KMS-11 (cell line): ENCODE measurements around the gene PIP4K2C.
"Not testable (repeated sequence)": the region's sequence is repeated elsewhere in the genome, so short reads cannot be mapped to it uniquely, and the experiment has no call there.

Experiments
- H2AFZ ChIP-seq: fragments of 200-600 bp; sonication (generic); 2 replicates; pipeline ENCODE4 v1.6.1; 2016; ENCODE audit warnings: antibody characterized with exemption, mixed run types, low read depth
- H3K27ac ChIP-seq: fragments of 200-600 bp; sonication (generic); 2 replicates; pipeline ENCODE4 v1.6.1; 2016; ENCODE audit warnings: mild to moderate bottlenecking, mixed run types
- H3K27me3 ChIP-seq: fragments of 200-600 bp; sonication (generic); 2 replicates; pipeline ENCODE4 v1.6.1; 2017; ENCODE audit warnings: mild to moderate bottlenecking, low read depth, mixed run types, moderate library complexity; ENCODE audit not compliant: insufficient read depth
- H3K36me3 ChIP-seq: fragments of 200-600 bp; sonication (generic); 2 replicates; pipeline ENCODE4 v1.6.1; 2017; ENCODE audit warnings: mild to moderate bottlenecking, mixed run types; ENCODE audit not compliant: insufficient read depth
- H3K4me1 ChIP-seq: fragments of 200-600 bp; sonication (generic); 2 replicates; pipeline ENCODE4 v1.6.1; 2016; ENCODE audit warnings: mild to moderate bottlenecking, low read depth, mixed run types; ENCODE audit not compliant: poor library complexity, severe bottlenecking
- H3K4me2 ChIP-seq: fragments of 200-600 bp; sonication (generic); 2 replicates; pipeline ENCODE4 v1.7.0; 2016; ENCODE audit warnings: mild to moderate bottlenecking, mixed run types
- H3K4me3 ChIP-seq: fragments of 200-600 bp; sonication (generic); IDR thresholded peaks from 2 replicates; pipeline ENCODE4 v1.6.1; 2017; ENCODE audit warnings: low read depth, low read length, mixed read lengths; ENCODE audit not compliant: insufficient read depth
- H3K79me2 ChIP-seq: fragments of 200-600 bp; sonication (generic); 2 replicates; pipeline ENCODE4 v1.6.1; 2016; ENCODE audit warnings: low read depth, mixed run types; ENCODE audit not compliant: insufficient read depth
- H3K9ac ChIP-seq: fragments of 200-600 bp; sonication (generic); 2 replicates; pipeline ENCODE4 v1.6.1; 2016; ENCODE audit warnings: mild to moderate bottlenecking, mixed run types
- H4K20me1 ChIP-seq: fragments of 200-600 bp; sonication (generic); 2 replicates; pipeline ENCODE4 v1.6.1; 2016; ENCODE audit warnings: mild to moderate bottlenecking, mixed run types; ENCODE audit not compliant: insufficient read depth
- TF ChIP-seq, protein P1 (sequence below): fragments of 200-600 bp; sonication (generic); conservative IDR thresholded peaks from 2 replicates; pipeline ENCODE4 v1.6.1; 2017; ENCODE audit warnings: low read depth, mild to moderate bottlenecking, antibody characterized with exemption, low read length, moderate library complexity, mixed read lengths

The PIP4K2C gene

DNA sequence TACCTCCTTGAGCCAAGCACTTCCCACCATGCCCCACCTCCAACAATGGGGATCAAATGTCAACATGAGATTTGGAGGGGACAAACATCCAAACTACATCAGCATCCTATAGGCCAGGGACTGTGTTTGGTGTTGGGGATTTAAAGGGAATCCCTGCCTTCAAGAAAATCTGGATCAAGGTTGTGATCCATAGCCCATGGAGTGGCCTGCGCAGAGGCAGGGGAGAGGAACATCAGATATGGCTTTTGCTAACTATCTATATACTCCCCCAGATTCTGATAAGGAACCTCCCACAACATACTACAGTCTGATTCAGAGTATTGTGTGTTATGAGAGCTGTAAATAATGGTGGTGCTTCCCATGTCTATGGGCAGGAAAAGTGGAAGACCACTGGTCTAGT is 36.1 kb upstream of the PIP4K2C start:
- Histone ChIP-seq H2AFZ (no peak overlapping the region), H3K79me2 (no peaks in the 10 kb centered on the region), H3K4me2 (no peak overlapping the region), H3K9ac (no peak overlapping the region), H4K20me1 (no peaks in the 10 kb centered on the region), H3K4me1 (peaks cover 5% of the 10 kb centered on the region), H3K27me3 (peaks cover 5% of the 10 kb centered on the region; the same call in 1 of the 2 replicates), H3K36me3 (no peaks in the 10 kb centered on the region), H3K4me3 (no peak overlapping the region), H3K27ac (no peak overlapping the region)
- TF ChIP-seq, protein P1, sequence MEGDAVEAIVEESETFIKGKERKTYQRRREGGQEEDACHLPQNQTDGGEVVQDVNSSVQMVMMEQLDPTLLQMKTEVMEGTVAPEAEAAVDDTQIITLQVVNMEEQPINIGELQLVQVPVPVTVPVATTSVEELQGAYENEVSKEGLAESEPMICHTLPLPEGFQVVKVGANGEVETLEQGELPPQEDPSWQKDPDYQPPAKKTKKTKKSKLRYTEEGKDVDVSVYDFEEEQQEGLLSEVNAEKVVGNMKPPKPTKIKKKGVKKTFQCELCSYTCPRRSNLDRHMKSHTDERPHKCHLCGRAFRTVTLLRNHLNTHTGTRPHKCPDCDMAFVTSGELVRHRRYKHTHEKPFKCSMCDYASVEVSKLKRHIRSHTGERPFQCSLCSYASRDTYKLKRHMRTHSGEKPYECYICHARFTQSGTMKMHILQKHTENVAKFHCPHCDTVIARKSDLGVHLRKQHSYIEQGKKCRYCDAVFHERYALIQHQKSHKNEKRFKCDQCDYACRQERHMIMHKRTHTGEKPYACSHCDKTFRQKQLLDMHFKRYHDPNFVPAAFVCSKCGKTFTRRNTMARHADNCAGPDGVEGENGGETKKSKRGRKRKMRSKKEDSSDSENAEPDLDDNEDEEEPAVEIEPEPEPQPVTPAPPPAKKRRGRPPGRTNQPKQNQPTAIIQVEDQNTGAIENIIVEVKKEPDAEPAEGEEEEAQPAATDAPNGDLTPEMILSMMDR = no peak

DNA sequence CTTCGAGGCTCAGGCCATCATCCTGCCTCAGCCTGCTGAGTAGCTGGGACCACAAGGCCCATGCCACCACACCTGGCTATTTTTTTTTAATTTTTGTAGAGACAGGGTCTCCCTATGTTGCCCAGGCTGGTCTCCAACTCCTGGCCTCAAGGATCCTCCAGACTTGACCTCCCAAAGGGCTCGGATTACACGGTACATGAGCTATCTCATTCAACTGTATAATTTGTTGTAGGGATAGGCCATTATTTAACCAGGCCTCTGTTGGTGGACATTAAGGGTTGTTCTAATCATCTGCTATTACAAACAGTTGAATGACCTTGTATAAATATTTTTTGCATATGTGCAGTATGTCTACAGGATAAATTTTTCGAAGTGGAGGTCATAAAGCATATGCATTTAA is 32.1 kb upstream of the PIP4K2C start:
- no peak overlapping the region for H2AFZ ChIP-seq
- H3K36me3 ChIP-seq = no peaks in the 10 kb centered on the region
- H3K4me3 ChIP-seq = no peak overlapping the region
- H4K20me1 ChIP-seq = no peaks in the 10 kb centered on the region
- H3K9ac ChIP-seq = no peak overlapping the region
- H3K4me1 ChIP-seq = no peaks in the 10 kb centered on the region
- no peak overlapping the region for H3K27ac ChIP-seq
- H3K4me2 ChIP-seq = no peak overlapping the region
- no peaks in the 10 kb centered on the region; the same call in 1 of the 2 replicates for H3K27me3 ChIP-seq
- TF ChIP-seq, protein P1 = no peak
- H3K79me2 ChIP-seq = no peaks in the 10 kb centered on the region

DNA sequence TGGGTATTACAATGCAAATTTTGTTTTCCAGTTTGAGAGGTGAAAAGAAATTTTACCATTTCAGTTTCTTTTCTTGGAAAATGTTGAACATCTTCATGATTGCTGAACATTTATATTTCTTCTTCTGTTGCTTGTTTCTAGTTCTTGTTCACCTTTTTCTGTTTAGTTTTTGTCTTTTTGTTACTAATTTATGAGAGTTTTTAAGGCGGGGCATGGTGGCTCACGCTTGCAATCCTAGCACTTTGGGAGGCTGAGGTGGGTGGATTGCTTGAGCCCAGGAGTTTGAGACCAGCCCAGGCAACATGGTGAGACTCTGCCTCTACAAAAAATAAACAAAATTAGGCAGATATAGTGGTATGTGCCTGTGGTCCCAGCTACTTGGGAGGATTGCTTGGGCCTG is 30.5 kb upstream of the PIP4K2C start:
- Histone ChIP-seq H4K20me1 (no peaks in the 10 kb centered on the region), H3K27ac (no peak overlapping the region), H2AFZ (no peak overlapping the region), H3K4me1 (no peaks in the 10 kb centered on the region), H3K9ac (no peak overlapping the region), H3K4me2 (no peak overlapping the region), H3K27me3 (peaks cover 5% of the 10 kb centered on the region; the same call in 1 of the 2 replicates), H3K79me2 (no peaks in the 10 kb centered on the region), H3K4me3 (no peak overlapping the region), H3K36me3 (no peaks in the 10 kb centered on the region)
- TF ChIP-seq, protein P1 = no peak

DNA sequence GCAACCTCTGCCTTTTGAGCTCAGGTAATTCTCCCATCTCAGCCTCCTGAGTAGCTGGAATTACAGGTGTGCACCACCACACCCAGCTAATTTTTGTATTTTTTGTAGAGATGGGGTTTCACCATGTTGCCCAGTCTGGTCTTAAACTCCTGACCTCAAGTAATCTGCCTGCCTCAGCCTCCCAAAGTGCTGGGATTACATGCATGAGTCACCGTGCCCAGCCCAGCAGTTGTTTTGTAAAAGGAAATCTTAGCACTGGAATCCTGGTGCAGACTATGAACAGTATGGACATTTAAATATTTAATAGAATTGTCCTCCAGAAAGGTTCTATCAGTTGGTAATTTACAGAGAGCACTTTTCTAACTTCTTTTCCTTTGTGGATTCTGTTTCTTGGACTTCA is 29.9 kb upstream of the PIP4K2C start:
- H3K36me3 ChIP-seq, H3K9ac ChIP-seq, H3K4me2 ChIP-seq, H2AFZ ChIP-seq, H3K4me1 ChIP-seq, H3K27ac ChIP-seq, H4K20me1 ChIP-seq, H3K79me2 ChIP-seq, H3K4me3 ChIP-seq, H3K27me3 ChIP-seq: not testable (repeated sequence)

DNA sequence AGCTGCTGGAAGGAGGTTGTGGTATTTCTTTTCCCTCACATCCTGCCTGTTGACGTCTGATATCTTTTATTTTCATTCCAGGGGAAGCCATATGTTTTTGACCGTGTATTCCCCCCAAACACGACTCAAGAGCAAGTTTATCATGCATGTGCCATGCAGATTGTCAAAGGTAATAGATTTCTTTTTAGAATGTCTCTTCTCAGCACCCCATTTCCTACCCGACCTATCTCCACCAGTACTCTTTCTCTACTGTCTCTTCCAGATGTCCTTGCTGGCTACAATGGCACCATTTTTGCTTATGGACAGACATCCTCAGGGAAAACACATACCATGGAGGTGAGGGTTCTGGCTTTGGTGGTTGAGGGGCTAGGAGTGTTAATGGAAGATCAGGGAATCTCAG is 27.6 kb upstream of the PIP4K2C start:
- Histone ChIP-seq H3K4me1 (no peaks in the 10 kb centered on the region), H3K27me3 (peaks cover 5% of the 10 kb centered on the region; the same call in 1 of the 2 replicates), H3K79me2 (no peaks in the 10 kb centered on the region), H3K4me2 (no peak overlapping the region), H3K9ac (no peak overlapping the region), H2AFZ (no peak overlapping the region), H3K36me3 (no peaks in the 10 kb centered on the region), H3K27ac (no peak overlapping the region), H3K4me3 (no peak overlapping the region), H4K20me1 (no peaks in the 10 kb centered on the region)
- TF ChIP-seq, protein P1 = no peak
